Measurements from ENCODE around the gene PLAAT2.
"Not testable (repeated sequence)": the region's sequence is repeated elsewhere in the genome, so short reads cannot be mapped to it uniquely, and the experiment has no call there.

The PLAAT2 gene

GRCh38 chr11:63574856-63575602 is 11.8 kb upstream of the PLAAT2 start:
- DNase-seq, result no peak

- DNase-seq, result peak; percentile 56
Observed at GRCh38 chr11:63573881-63574855, 11.0 kb upstream of the PLAAT2 start.

- DNase-seq, result no peak
Observed at GRCh38 chr11:63572026-63572688, 9.0 kb upstream of the PLAAT2 start.

GRCh38 chr11:63569570-63569969 is 6.4 kb upstream of the PLAAT2 start:
- DNase-seq, result no peak

- DNase-seq, result peak; percentile 91
Observed at GRCh38 chr11:63567044-63567840, 4.1 kb upstream of the PLAAT2 start.

GRCh38 chr11:63564784-63565350 is 1.7 kb upstream of the PLAAT2 start:
- no peak for DNase-seq

GRCh38 chr11:63564056-63564774 is 1.0 kb upstream of the PLAAT2 start:
- DNase-seq, result peak; percentile 51

- peak; percentile 55 for DNase-seq
Observed at GRCh38 chr11:63560506-63561180, 2.5 kb downstream of the PLAAT2 start.

GRCh38 chr11:63558459-63559157 is 4.6 kb downstream of the PLAAT2 start:
- DNase-seq, result no peak

GRCh38 chr11:63557570-63557969 is 5.6 kb downstream of the PLAAT2 start:
- DNase-seq, result no peak

- no peak for DNase-seq
Observed at GRCh38 chr11:63556404-63557013, 6.7 kb downstream of the PLAAT2 start.

GRCh38 chr11:63554877-63555223 is 8.3 kb downstream of the PLAAT2 start:
- DNase-seq, result no peak

- DNase-seq, result peak; percentile 74
Observed at GRCh38 chr11:63553759-63554158, 9.4 kb downstream of the PLAAT2 start.

GRCh38 chr11:63552921-63553320 is 10.3 kb downstream of the PLAAT2 start:
- no peak for DNase-seq

GRCh38 chr11:63551889-63552266 is 11.3 kb downstream of the PLAAT2 start:
- DNase-seq, result peak; percentile 41

- peak; percentile 57 for DNase-seq
Observed at GRCh38 chr11:63551091-63551888, 11.9 kb downstream of the PLAAT2 start.

GRCh38 chr11:63550156-63550700 is 13.0 kb downstream of the PLAAT2 start:
- not testable (repeated sequence) for DNase-seq

GRCh38 chr11:63549411-63549810 is 13.8 kb downstream of the PLAAT2 start:
- DNase-seq, result no peak

GRCh38 chr11:63548178-63548577 is 15.0 kb downstream of the PLAAT2 start:
- DNase-seq, result no peak
